Endometrial microvascular endothelial cells (primary cell): Measurements from ENCODE around the gene CPTP. TPM values are rescaled to one million over a fixed set of nuclear protein-coding genes. Genes with fewer than 3 reads are reported as not detected.
"Not testable (repeated sequence)": the region's sequence is repeated elsewhere in the genome, so short reads cannot be mapped to it uniquely, and the experiment has no call there.

ENCODE experiments used
- in situ Hi-C: cut with HindIII; loops from 2 replicates; pipeline ENCODE4 v1.10.0; 2017; ENCODE audit warnings: low sequenced_read_pairs, low pct_unique_long_range_greater_than_20kb; ENCODE audit errors: inconsistent ontology term
- total RNA-seq: library from RNA; depleted of rRNA; stranded (reverse); fragments of >200 nt; gene quantifications from one replicate; pipeline ENCODE4 v1.2.3, GENCODE V29; 2015; ENCODE audit errors: inconsistent ontology term

The CPTP gene
- total RNA-seq, 1 donor from 2014 or later, result 31.2 TPM

GRCh38 chr1:1314678-1315335 is 9.8 kb upstream of the CPTP start:
- in situ Hi-C loops, result no loop called here

GRCh38 chr1:1315435-1315954 is 9.1 kb upstream of the CPTP start:
- in situ Hi-C loops, result no loop called here

- in situ Hi-C loops, result not testable (repeated sequence)
Measured at GRCh38 chr1:1316199-1316598, 8.4 kb upstream of the CPTP start.

- in situ Hi-C loops, result no loop called here
Measured at GRCh38 chr1:1317420-1317819, 7.2 kb upstream of the CPTP start.

GRCh38 chr1:1318131-1318652 is 6.4 kb upstream of the CPTP start:
- in situ Hi-C loops, result no loop called here

- in situ Hi-C loops, result no loop called here
Measured at GRCh38 chr1:1318777-1319645, 5.6 kb upstream of the CPTP start.

GRCh38 chr1:1319646-1319941 is 5.0 kb upstream of the CPTP start:
- in situ Hi-C loops, result no loop called here

- in situ Hi-C loops, result no loop called here
Measured at GRCh38 chr1:1320666-1321448, 3.7 kb upstream of the CPTP start.

GRCh38 chr1:1321477-1321876 is 3.1 kb upstream of the CPTP start:
- in situ Hi-C loops, result no loop called here

- in situ Hi-C loops, result no loop called here
Measured at GRCh38 chr1:1322418-1322817, 2.2 kb upstream of the CPTP start.

GRCh38 chr1:1322952-1323351 is 1.6 kb upstream of the CPTP start:
- in situ Hi-C loops, result no loop called here

GRCh38 chr1:1324084-1324523 is 498 bp upstream of the CPTP start:
- in situ Hi-C loops, result no loop called here

- in situ Hi-C loops, result no loop called here
Measured at GRCh38 chr1:1325288-1326074, 879 bp downstream of the CPTP start.

GRCh38 chr1:1326075-1326605 is 1.5 kb downstream of the CPTP start:
- in situ Hi-C loops, result no loop called here

- in situ Hi-C loops, result no loop called here
Measured at GRCh38 chr1:1327291-1327690, 2.7 kb downstream of the CPTP start.

- in situ Hi-C loops, result no loop called here
Measured at GRCh38 chr1:1328254-1328653, 3.7 kb downstream of the CPTP start.

GRCh38 chr1:1329304-1330210 is 5.0 kb downstream of the CPTP start:
- in situ Hi-C loops, result no loop called here
